ENCODE results near the gene ELOB. TPM values are rescaled to one million over a fixed set of nuclear protein-coding genes. Genes with fewer than 3 reads are reported as not detected.

The ELOB gene
- total and polyA plus RNA-seq, 7 donors = 226 to 660 (median 317) TPM

DNA sequence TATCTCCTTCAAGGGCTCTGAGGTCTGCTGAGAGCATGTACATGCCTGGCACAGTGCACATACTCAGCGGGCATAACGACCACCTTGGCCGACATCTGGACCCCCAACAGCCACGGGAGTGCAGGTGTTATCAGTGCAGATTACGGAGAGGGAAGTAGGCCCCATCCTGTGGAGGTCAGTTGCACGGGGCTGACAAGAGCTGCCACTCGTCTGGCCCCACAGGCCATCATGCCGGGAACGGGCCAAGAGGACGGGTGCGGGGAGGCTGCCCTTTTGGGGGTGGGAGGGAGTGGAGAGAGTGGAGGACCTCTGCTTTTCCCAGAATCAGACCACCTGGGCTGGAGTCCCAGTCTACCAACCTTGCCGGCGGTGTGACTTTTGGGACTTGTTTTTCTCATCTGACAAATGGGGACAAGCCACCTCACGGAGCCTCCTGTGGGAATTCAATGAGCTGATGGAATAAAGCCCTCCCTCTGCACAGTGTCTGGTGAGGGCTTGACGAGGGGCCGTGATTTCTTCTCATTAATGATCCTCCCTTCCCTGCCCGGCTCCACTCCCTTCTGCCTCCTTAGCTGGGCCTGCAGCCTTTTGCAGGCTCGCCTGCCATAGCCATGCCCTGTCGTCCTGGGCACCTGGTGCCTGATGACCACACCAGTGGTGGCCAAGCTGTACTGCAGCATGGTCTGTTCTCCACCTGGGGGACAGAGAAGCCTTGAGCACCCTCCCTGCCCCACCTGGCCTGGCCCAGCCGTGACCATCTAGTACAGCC lies 5.7 kb upstream of the ELOB start:
- intact Hi-C loops (cut with DNase I) = no loop called here
- no peak for DNase-seq
- H3K36me3 ChIP-seq (ENCODE audit: insufficient read depth in 1 of 2, low read depth in 1 of 2) = no peaks in the 10 kb centered on the region
- 80 to 85% (median 80%) methylated on average over 19 to 20 of the region's 20 CpGs for WGBS, 3 donors
- no peak overlapping the region for H3K4me3 ChIP-seq
- TF ChIP-seq CTCF (IDR thresholded peaks at IDR 0.05) = no peak
- peaks cover 0 to 25% (median 15%) of the 10 kb centered on the region in 3 donors for H3K27me3 ChIP-seq (ENCODE audit: insufficient read depth in 3 of 3, low read length in 2 of 3)
- H3K4me1 ChIP-seq = peaks cover 10% of the 10 kb centered on the region
- no peak for ATAC-seq
- H3K27ac ChIP-seq = no peak overlapping the region
- H3K9me3 ChIP-seq = no peaks in the 10 kb centered on the region

GRCh38 chr16:2779978-2780898 lies 3.2 kb upstream of the ELOB start:
- no peak for ATAC-seq
- Histone ChIP-seq H3K9me3 (no peaks in the 10 kb centered on the region), H3K4me3 (no peak overlapping the region), H3K27ac (no peak overlapping the region), H3K4me1 (peaks cover 22% of the 10 kb centered on the region), H3K36me3 (ENCODE audit: insufficient read depth in 1 of 2, low read depth in 1 of 2) (peaks cover 0 to 3% of the 10 kb centered on the region in 2 donors), H3K27me3 (ENCODE audit: insufficient read depth in 3 of 3, low read length in 2 of 3) (peaks cover 0 to 8% (median 3%) of the 10 kb centered on the region in 3 donors)
- intact Hi-C loops (cut with DNase I) = no loop called here
- WGBS, 3 donors = 58 to 68% (median 63%) methylated on average over 17 of the region's 17 CpGs
- no peak for TF ChIP-seq CTCF (IDR thresholded peaks at IDR 0.05)
- no peak for DNase-seq

DNA sequence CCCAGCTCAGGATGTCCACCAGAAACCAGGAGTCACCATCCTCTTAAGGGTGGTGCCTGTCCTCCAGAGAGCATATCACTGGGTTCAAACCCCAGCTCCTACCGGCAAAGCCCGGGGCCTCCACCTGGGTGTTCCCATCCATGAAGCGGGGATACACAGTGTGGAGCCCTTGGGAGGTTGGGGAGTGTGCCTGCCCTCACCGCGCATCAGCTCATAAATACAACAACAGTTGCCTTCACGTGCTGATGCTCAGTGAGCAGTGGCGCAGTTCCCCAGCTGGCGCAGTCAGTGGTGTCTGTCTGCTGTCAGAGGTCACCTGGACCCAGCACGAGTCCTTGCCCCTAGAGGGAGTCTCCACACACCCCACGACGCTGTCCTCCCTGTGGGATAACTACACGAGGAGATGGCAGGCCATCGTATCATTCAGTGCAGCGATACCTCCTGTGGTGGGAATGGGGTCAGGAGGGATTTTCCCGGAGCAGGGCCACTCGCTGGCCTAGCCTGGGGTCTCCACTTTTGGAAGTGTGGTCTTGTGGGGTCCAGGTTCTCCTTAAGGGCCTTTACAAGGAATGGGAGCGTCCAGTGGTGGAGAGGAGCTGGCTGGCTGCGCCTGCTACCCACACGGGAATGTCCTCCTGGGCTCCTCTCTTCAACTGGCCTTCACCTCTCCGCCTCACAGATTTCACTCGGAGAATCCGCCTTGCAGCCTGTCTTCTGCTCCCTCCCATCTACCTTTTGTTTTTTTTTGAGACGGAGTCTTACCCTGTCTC lies 2.3 kb upstream of the ELOB start:
- Histone ChIP-seq H3K4me1 (peaks cover 26% of the 10 kb centered on the region), H3K36me3 (ENCODE audit: insufficient read depth in 1 of 2, low read depth in 1 of 2) (peaks cover 0 to 10% of the 10 kb centered on the region in 2 donors), H3K27ac (no peak overlapping the region), H3K9me3 (no peaks in the 10 kb centered on the region), H3K4me3 (no peak overlapping the region), H3K27me3 (ENCODE audit: insufficient read depth in 3 of 3, low read length in 2 of 3) (no peaks in the 10 kb centered on the region)
- DNase-seq (no peak), ATAC-seq (no peak)
- intact Hi-C loops (cut with DNase I) = no loop called here
- no peak for TF ChIP-seq CTCF (IDR thresholded peaks at IDR 0.05)
- 81 to 86% (median 81%) methylated on average over 22 to 23 of the region's 23 CpGs for WGBS, 3 donors

DNA sequence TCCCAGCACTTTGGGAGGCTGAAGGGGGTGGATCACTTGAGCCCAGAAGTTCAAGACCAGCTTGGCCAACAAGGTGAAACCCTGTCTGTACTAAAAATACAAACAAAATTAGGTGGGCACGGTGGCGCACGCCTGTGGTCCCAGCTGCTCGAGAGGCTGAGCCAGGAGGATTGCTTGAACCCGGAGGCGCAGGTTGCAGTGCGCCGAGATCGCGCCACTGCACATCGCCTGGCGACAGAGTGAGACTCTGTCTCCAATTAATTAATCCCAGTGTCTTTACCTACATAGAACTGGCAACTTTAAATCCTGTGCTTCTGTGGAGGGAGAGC lies 1.5 kb upstream of the ELOB start:
- Histone ChIP-seq H3K27ac (peak overlapping the region; percentile 100), H3K4me1 (peaks cover 26% of the 10 kb centered on the region), H3K4me3 (peak overlapping the region; percentile 100), H3K27me3 (ENCODE audit: insufficient read depth in 3 of 3, low read length in 2 of 3) (no peaks in the 10 kb centered on the region), H3K36me3 (ENCODE audit: insufficient read depth in 1 of 2, low read depth in 1 of 2) (peaks cover 0 to 15% of the 10 kb centered on the region in 2 donors), H3K9me3 (no peaks in the 10 kb centered on the region)
- TF ChIP-seq CTCF (IDR thresholded peaks at IDR 0.05) = no peak
- 79 to 92% (median 83%) methylated on average over 12 of the region's 12 CpGs for WGBS, 3 donors
- ATAC-seq (no peak), DNase-seq (no peak)
- intact Hi-C loops (cut with DNase I) = no loop called here

Data from psoas muscle (tissue), 8 donors.